ENCODE data around the gene GPRC6A.

DNA sequence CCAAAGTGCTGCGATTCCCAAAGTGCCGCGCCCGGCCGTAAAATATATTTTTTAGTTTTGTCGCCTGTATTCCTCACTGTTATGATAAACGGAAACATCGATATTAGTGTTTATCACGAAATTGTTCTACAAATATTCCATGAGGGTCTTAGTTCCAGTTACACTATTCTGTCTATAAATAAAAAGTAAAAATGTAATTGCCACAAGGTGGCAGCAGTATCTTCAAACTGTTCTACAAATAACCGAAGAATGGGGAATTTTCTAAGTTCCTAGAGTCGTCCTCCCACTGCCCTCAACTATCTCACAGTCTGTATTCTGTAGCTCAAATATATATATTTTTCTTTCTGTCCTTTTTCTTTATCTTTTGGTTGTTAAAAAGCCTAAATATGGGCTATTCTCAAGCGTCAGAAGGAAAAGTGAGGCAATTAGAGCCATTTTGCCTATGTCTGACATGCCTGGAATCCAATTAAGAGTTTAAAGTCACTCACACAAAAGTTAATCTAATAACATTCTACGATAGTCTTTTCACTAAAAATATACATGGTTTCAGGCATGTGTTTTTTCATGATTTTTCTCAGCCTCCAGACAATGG lies 49.2 kb downstream of the GPRC6A start:
- TF ChIP-seq, protein P1, sequence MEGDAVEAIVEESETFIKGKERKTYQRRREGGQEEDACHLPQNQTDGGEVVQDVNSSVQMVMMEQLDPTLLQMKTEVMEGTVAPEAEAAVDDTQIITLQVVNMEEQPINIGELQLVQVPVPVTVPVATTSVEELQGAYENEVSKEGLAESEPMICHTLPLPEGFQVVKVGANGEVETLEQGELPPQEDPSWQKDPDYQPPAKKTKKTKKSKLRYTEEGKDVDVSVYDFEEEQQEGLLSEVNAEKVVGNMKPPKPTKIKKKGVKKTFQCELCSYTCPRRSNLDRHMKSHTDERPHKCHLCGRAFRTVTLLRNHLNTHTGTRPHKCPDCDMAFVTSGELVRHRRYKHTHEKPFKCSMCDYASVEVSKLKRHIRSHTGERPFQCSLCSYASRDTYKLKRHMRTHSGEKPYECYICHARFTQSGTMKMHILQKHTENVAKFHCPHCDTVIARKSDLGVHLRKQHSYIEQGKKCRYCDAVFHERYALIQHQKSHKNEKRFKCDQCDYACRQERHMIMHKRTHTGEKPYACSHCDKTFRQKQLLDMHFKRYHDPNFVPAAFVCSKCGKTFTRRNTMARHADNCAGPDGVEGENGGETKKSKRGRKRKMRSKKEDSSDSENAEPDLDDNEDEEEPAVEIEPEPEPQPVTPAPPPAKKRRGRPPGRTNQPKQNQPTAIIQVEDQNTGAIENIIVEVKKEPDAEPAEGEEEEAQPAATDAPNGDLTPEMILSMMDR (IDR thresholded peaks at IDR 0.05; ENCODE audit: low read depth, low read length) = peak; percentile 62
- no peak for TF ChIP-seq EZH2phosphoT487 (IDR thresholded peaks at IDR 0.05; ENCODE audit: low read depth)
